ENCODE results near the gene RAB1B.
"Not testable (repeated sequence)": the region's sequence is repeated elsewhere in the genome, so short reads cannot be mapped to it uniquely, and the experiment has no call there.

RAB1B gene

GRCh38 chr11:66310803-66311440 is 42.5 kb downstream of the RAB1B start:
- not testable (repeated sequence) for DNase-seq

GRCh38 chr11:66311470-66311964 is 43.1 kb downstream of the RAB1B start:
- DNase-seq, result no peak

GRCh38 chr11:66311965-66312548 is 43.6 kb downstream of the RAB1B start:
- peak; percentile 99 for DNase-seq

GRCh38 chr11:66312549-66313320 is 44.3 kb downstream of the RAB1B start:
- peak; percentile 97 for DNase-seq

GRCh38 chr11:66313321-66314185 is 45.1 kb downstream of the RAB1B start:
- no peak for DNase-seq

GRCh38 chr11:66314186-66314501 is 45.7 kb downstream of the RAB1B start:
- DNase-seq, result no peak

- DNase-seq, result no peak
Measured at GRCh38 chr11:66314561-66315497, 46.4 kb downstream of the RAB1B start.

GRCh38 chr11:66315498-66315885 is 47.1 kb downstream of the RAB1B start:
- DNase-seq, result no peak

GRCh38 chr11:66315921-66316811 is 47.7 kb downstream of the RAB1B start:
- no peak for DNase-seq

- no peak for DNase-seq
Measured at GRCh38 chr11:66316849-66317251, 48.4 kb downstream of the RAB1B start, which contains the start of gene CD248. Gene CD248, minus strand, starts transcription at chr11:66317044. Its CDS starts 17 bp downstream, at chr11:66317027.

- no peak for DNase-seq
Measured at GRCh38 chr11:66317322-66317722, 48.9 kb downstream of the RAB1B start.

- no peak for DNase-seq
Measured at GRCh38 chr11:66317723-66318599, 49.5 kb downstream of the RAB1B start.

GRCh38 chr11:66318600-66318970 is 50.1 kb downstream of the RAB1B start:
- no peak for DNase-seq

GRCh38 chr11:66320289-66320688 is 51.9 kb downstream of the RAB1B start:
- DNase-seq, result not testable (repeated sequence)

GRCh38 chr11:66320748-66321147 is 52.3 kb downstream of the RAB1B start:
- DNase-seq, result not testable (repeated sequence)

- DNase-seq, result no peak
Measured at GRCh38 chr11:66321606-66322005, 53.2 kb downstream of the RAB1B start.

GRCh38 chr11:66322732-66323427 is 54.4 kb downstream of the RAB1B start:
- DNase-seq, result no peak

GRCh38 chr11:66323684-66324083 is 55.2 kb downstream of the RAB1B start:
- DNase-seq, result no peak

GRCh38 chr11:66324664-66325063 is 56.2 kb downstream of the RAB1B start:
- no peak for DNase-seq
